ENCODE measurements around the gene IL17RE.
"Not testable (repeated sequence)": the region's sequence is repeated elsewhere in the genome, so short reads cannot be mapped to it uniquely, and the experiment has no call there.

IL17RE gene

GRCh38 chr3:9899289-9899791 lies 3.3 kb upstream of the IL17RE start:
- no peak for TF ChIP-seq CTCF (IDR thresholded peaks at IDR 0.05; ENCODE audit: borderline replicate concordance, insufficient read depth, low read depth, low read length)
- no peak overlapping the region for H3K4me3 ChIP-seq (ENCODE audit: low read depth, low read length)

- H3K4me3 ChIP-seq (ENCODE audit: low read depth, low read length), result not testable (repeated sequence)
Observed at GRCh38 chr3:9900965-9901415, 1.7 kb upstream of the IL17RE start.

- no peak overlapping the region for H3K4me3 ChIP-seq (ENCODE audit: low read depth, low read length)
- no peak for TF ChIP-seq CTCF (IDR thresholded peaks at IDR 0.05; ENCODE audit: borderline replicate concordance, insufficient read depth, low read depth, low read length)
Observed at GRCh38 chr3:9901967-9902366, 681 bp upstream of the IL17RE start.

GRCh38 chr3:9903238-9903624 lies 583 bp downstream of the IL17RE start:
- H3K4me3 ChIP-seq (ENCODE audit: low read depth, low read length), result no peak overlapping the region
- TF ChIP-seq CTCF (IDR thresholded peaks at IDR 0.05; ENCODE audit: borderline replicate concordance, insufficient read depth, low read depth, low read length), result no peak

- no peak for TF ChIP-seq CTCF (IDR thresholded peaks at IDR 0.05; ENCODE audit: borderline replicate concordance, insufficient read depth, low read depth, low read length)
- H3K4me3 ChIP-seq (ENCODE audit: low read depth, low read length), result no peak overlapping the region
Observed at GRCh38 chr3:9903904-9904303, 1.3 kb downstream of the IL17RE start.

- no peak for TF ChIP-seq CTCF (IDR thresholded peaks at IDR 0.05; ENCODE audit: borderline replicate concordance, insufficient read depth, low read depth, low read length)
- H3K4me3 ChIP-seq (ENCODE audit: low read depth, low read length), result no peak overlapping the region
Observed at GRCh38 chr3:9906480-9906879, 3.8 kb downstream of the IL17RE start.

- no peak for TF ChIP-seq CTCF (IDR thresholded peaks at IDR 0.05; ENCODE audit: borderline replicate concordance, insufficient read depth, low read depth, low read length)
- no peak overlapping the region for H3K4me3 ChIP-seq (ENCODE audit: low read depth, low read length)
Observed at GRCh38 chr3:9908286-9908685, 5.6 kb downstream of the IL17RE start.
